Lower lobe of right lung (tissue), 2 donors: ENCODE results near the gene FRMD4A. TPM values are rescaled to one million over a fixed set of nuclear protein-coding genes. Genes with fewer than 3 reads are reported as not detected.

Source experiments
- ATAC-seq, 2 donors: fragments of 200-7000 bp; cut with Tn5 transposase; one replicate each; pipeline ENCODE4 v1.9.1; 2020 to 2022; ENCODE audit warnings: mild to moderate bottlenecking in 2 of 2, moderate library complexity in 2 of 2
- DNase-seq: peaks from one replicate; pipeline ENCODE4 v3.0.0-alpha.2; 2020
- H3K27ac ChIP-seq: fragments of 200-600 bp; one replicate; pipeline ENCODE4 v1.8.0; 2022
- H3K27me3 ChIP-seq: fragments of 200-600 bp; one replicate; pipeline ENCODE4 v1.8.0; 2022; ENCODE audit warnings: low read depth
- H3K36me3 ChIP-seq: fragments of 200-600 bp; one replicate; pipeline ENCODE4 v1.8.0; 2022; ENCODE audit warnings: mild to moderate bottlenecking
- H3K4me1 ChIP-seq: fragments of 200-600 bp; one replicate; pipeline ENCODE4 v1.8.0; 2022
- H3K4me3 ChIP-seq: fragments of 200-600 bp; one replicate; pipeline ENCODE4 v1.8.0; 2022; ENCODE audit warnings: mild to moderate bottlenecking
- H3K9me3 ChIP-seq: fragments of 200-600 bp; one replicate; pipeline ENCODE4 v1.8.0; 2022
- CTCF ChIP-seq: fragments of 200-600 bp; IDR thresholded peaks from one replicate; pipeline ENCODE4 v1.8.0; 2022; ENCODE audit warnings: antibody characterized with exemption, mild to moderate bottlenecking
- intact Hi-C: fragments of 100-400 bp; cut with DNase I; formaldehyde crosslinking; loops from one replicate; pipeline ENCODE4 v1.11.0; 2022
- total RNA-seq: library from RNA; stranded (reverse); fragmentation: NEBNext Ultra II Directional; extraction: Animal tissue kit (Norgen Biotek cat#: 25700); gene quantifications from one replicate; pipeline ENCODE4 v1.2.1, GENCODE V29; 2021
- donor health status: DM: no; HTN: yes; CAD: no; lungs with severe emphysema.

The FRMD4A gene
- total RNA-seq, 1 donor from 2014 or later = 64.8 TPM

DNA sequence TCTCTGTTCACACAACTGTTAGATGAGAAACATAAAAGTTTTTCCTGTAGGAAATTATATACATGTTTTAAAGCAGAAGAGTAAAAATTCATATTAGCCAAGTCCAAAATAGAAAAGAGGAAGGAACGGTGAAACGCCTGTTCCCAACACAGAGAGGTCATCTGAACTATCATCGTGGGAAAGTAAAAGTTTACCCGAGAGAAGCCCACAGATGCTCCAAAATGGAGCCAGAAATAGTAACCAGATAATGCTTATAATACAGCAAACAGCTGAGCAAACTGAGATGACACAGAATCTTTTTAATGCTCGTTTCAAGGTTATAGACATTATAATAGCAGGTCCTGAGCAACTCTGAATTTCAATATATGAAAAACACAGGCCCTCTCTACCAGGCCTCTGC, 24.5 kb downstream of the FRMD4A start:
- intact Hi-C loops = no loop called here
- H3K4me3 ChIP-seq = no peak overlapping the region

DNA sequence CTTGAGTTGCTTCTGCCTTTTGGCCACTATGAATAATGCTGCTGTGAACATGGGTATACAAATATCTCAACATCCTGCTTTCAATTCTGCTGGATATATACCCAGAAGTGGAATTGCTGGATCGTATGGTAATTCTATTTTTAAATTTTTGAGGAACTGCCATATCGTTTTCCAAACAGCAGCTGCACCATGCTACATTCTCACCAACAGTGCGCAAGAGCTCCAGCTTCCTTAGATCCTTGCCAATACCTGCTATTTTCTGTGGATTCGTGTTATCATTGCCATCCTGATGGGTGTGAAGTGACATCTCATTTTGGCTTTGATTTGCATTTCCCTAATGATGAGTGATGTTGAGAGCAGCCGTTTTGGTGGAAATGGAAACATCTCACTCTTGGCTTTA, 26.7 kb downstream of the FRMD4A start:
- no peaks in the 10 kb centered on the region for H3K36me3 ChIP-seq
- intact Hi-C loops = no loop called here
- no peak for TF ChIP-seq CTCF
- no peaks in the 10 kb centered on the region for H3K4me1 ChIP-seq
- peaks cover 4% of the 10 kb centered on the region for H3K27me3 ChIP-seq
- DNase-seq = no peak
- no peak overlapping the region for H3K4me3 ChIP-seq
- no peak overlapping the region for H3K27ac ChIP-seq
- no peak for ATAC-seq
- H3K9me3 ChIP-seq = no peaks in the 10 kb centered on the region

More for the DNA sequence above, 24.5 kb downstream of the FRMD4A start:
- DNase-seq = no peak
- no peak for TF ChIP-seq CTCF
- no peaks in the 10 kb centered on the region for H3K4me1 ChIP-seq
- no peak overlapping the region for H3K27ac ChIP-seq
- H3K27me3 ChIP-seq = peaks cover 4% of the 10 kb centered on the region
- no peaks in the 10 kb centered on the region for H3K36me3 ChIP-seq
- ATAC-seq = no peak
- H3K9me3 ChIP-seq = no peaks in the 10 kb centered on the region

DNA sequence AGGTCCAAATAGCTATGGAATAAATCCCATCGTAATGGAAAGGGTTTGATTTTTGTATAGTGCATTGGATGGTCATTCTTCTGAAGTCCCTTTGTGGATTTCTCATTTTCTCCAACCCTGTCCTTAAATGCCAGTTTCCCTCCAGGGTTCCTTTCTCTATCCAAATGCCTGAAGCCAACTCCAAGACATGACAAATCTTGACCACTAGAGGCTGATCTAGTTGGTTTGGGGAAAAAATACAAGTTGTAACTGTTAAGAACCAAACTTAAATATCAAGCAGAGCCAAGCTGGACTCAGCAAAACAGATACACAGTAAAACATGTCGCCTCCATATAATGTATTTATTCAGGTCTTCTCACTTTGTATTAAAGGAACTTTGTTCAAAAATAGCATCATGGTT, 28.7 kb downstream of the FRMD4A start:
- Histone ChIP-seq H3K36me3 (no peaks in the 10 kb centered on the region), H3K4me3 (no peak overlapping the region), H3K9me3 (no peaks in the 10 kb centered on the region), H3K4me1 (no peaks in the 10 kb centered on the region), H3K27me3 (peaks cover 4% of the 10 kb centered on the region), H3K27ac (no peak overlapping the region)
- DNase-seq (no peak), ATAC-seq (no peak)
- TF ChIP-seq CTCF = no peak
- intact Hi-C loops = no loop called here

DNA sequence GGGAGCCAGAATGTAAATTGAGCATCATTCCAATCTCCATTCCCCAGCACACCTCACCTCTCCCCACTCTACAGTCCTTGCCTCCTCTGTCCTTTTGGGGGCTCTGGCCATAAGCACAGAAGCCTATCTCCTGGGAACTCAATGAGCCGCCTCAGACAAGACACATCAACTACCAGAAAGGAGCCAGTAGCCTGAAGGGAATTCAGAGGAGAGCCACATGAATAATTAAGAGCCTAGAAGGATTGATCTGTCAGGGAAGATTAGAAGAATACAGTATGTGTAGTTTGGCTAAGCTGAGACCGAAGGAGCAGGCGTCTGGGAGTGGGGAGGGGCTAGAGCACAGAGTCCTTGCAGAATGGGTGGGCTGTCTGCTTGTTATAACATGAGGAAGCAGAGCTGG, 31.2 kb downstream of the FRMD4A start:
- no peaks in the 10 kb centered on the region for H3K4me1 ChIP-seq
- peaks cover 4% of the 10 kb centered on the region for H3K27me3 ChIP-seq
- no peaks in the 10 kb centered on the region for H3K9me3 ChIP-seq
- no peak for TF ChIP-seq CTCF
- DNase-seq (no peak), ATAC-seq (no peak)
- intact Hi-C loops = no loop called here
- no peak overlapping the region for H3K27ac ChIP-seq
- no peak overlapping the region for H3K4me3 ChIP-seq
- H3K36me3 ChIP-seq = no peaks in the 10 kb centered on the region

DNA sequence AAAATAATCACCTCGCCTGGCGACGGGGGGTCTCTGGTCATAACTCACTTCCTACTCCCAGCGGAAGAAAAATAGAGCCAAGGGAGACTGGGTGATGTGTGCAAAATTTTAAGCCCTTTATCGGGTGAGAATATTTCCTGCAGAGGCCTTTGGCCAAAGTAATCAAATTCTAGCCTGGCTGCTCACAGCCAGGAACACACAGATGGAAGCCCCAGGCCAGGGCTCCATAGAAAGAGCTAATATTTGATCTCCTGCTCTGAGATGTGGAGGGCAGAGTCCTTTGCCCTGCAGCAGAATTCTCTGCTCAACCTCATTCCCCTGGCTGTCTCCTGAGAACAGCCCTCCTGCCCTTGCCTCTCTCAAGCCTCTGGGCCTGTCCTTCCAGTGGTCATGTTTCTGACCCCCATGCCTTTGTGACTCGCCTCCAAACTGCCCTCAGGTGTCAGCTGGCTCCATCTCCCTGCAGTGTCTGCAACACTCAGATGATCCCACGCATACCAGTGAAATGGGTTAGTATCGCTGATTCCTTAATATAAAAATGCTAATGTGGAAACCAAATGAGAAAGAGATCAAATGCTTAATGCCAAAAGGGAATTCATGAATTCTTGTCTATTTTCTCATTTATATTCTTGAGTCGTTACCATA, 34.5 kb downstream of the FRMD4A start:
- no peak overlapping the region for H3K27ac ChIP-seq
- DNase-seq = no peak
- intact Hi-C loops = no loop called here
- TF ChIP-seq CTCF = no peak
- ATAC-seq = no peak
- H3K4me1 ChIP-seq = no peaks in the 10 kb centered on the region
- peaks cover 10% of the 10 kb centered on the region for H3K9me3 ChIP-seq
- H3K4me3 ChIP-seq = no peak overlapping the region
- H3K36me3 ChIP-seq = no peaks in the 10 kb centered on the region
- H3K27me3 ChIP-seq = no peaks in the 10 kb centered on the region
